Prostate gland (tissue), 2 donors: ENCODE results near the gene TMEM252. TPM values are rescaled to one million over a fixed set of nuclear protein-coding genes. Genes with fewer than 3 reads are reported as not detected.
A peak's percentile ranks its signal among the peaks of the same experiment; 100 is the strongest.

Experiments used
- DNase-seq: peaks from one replicate; pipeline ENCODE4 v3.0.0-alpha.2; 2019; ENCODE audit warnings: low spot score
- H3K27ac ChIP-seq, 2 donors: fragments of 200-600 bp; sonication (generic); 2 replicates each; pipeline ENCODE4 v1.5.1; 2017 to 2019
- H3K27me3 ChIP-seq: fragments of 200-600 bp; sonication (generic); replicated peaks from 2 replicates; pipeline ENCODE4 v1.5.1; 2019; ENCODE audit not compliant: insufficient read depth
- H3K36me3 ChIP-seq, 2 donors: fragments of 200-600 bp; sonication (generic); 1 replicate in 1 of 2; 2 replicates in 1 of 2; pipeline versions ENCODE4 v1.5.1 to v1.8.1; 2017 to 2019
- H3K4me1 ChIP-seq: fragments of 200-600 bp; sonication (generic); replicated peaks from 2 replicates; pipeline ENCODE4 v1.5.1; 2019
- H3K4me3 ChIP-seq, 2 donors: fragments of 200-600 bp; sonication (generic); 2 replicates each; pipeline ENCODE4 v1.5.1; 2017 to 2019
- H3K9me3 ChIP-seq: fragments of 200-600 bp; sonication (generic); 2 replicates; pipeline ENCODE4 v1.5.1; 2017
- POLR2A ChIP-seq: fragments of 450-650 bp; IDR thresholded peaks from one replicate; pipeline ENCODE4 v1.6.1; 2016; ENCODE audit warnings: antibody characterized with exemption, mild to moderate bottlenecking
- POLR2AphosphoS5 ChIP-seq: sonication (generic); formaldehyde crosslinking; IDR thresholded peaks from one replicate; pipeline ENCODE4 v1.6.1; 2017; ENCODE audit warnings: antibody characterized with exemption
- WGBS: methylation state at CpG from one replicate; pipeline ENCODE4 v1.1.5; 2018; 5-methylcytosine and 5-hydroxymethylcytosine counted together
- intact Hi-C: fragments of 100-400 bp; cut with DNase I; formaldehyde crosslinking; loops from one replicate; pipeline ENCODE4 v1.14.2; 2022
- total RNA-seq, 2 donors: library from RNA; depleted of rRNA; stranded (reverse); fragments of >200 nt; gene quantifications; one replicate each; pipeline ENCODE4 v1.1.0, GENCODE V29; 2016
- TF ChIP-seq, protein P1 (sequence below), 4 experiments: fragments of 200-600 bp in 2 of 4; fragments of 450-650 bp in 2 of 4; sonication (generic) in 2 of 4; IDR thresholded peaks; 1 replicate in 3 of 4; 2 replicates in 1 of 4; pipeline ENCODE4 v1.5.1; 2016 to 2019; ENCODE audit warnings: antibody characterized with exemption in 4 of 4, mild to moderate bottlenecking in 2 of 4, moderate library complexity in 2 of 4

Gene TMEM252
- total RNA-seq, 2 donors from 2014 or later, result not detected

DNA sequence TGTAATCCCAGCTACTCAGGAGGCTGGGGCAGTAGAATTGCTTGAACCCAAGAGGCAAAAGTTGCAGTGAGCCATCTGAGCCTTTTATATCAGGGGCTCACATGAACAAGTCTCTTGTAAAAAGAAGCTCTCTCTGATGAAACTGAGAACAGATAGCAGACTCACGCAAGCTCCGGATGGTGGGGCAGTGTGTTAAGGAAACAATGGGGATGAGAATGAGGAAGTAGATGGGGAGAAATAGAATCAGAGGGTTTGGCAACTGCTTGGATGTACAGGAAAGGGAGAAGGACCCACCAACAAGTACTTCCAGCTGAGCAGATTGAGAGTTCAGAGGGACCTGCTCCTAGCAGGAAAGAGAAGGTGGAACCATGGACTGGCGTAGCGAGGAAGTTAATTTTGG is 18.6 kb downstream of the TMEM252 start:
- WGBS, result 71% methylated on average over 4 of the region's 4 CpGs
- no peak for DNase-seq
- no peaks in the 10 kb centered on the region for H3K4me1 ChIP-seq
- intact Hi-C loops, result no loop called here
- no peaks in the 10 kb centered on the region for H3K36me3 ChIP-seq
- no peak overlapping the region for H3K27ac ChIP-seq
- no peaks in the 10 kb centered on the region for H3K9me3 ChIP-seq
- H3K27me3 ChIP-seq, result no peaks in the 10 kb centered on the region
- no peak for TF ChIP-seq POLR2A
- TF ChIP-seq, protein P1, sequence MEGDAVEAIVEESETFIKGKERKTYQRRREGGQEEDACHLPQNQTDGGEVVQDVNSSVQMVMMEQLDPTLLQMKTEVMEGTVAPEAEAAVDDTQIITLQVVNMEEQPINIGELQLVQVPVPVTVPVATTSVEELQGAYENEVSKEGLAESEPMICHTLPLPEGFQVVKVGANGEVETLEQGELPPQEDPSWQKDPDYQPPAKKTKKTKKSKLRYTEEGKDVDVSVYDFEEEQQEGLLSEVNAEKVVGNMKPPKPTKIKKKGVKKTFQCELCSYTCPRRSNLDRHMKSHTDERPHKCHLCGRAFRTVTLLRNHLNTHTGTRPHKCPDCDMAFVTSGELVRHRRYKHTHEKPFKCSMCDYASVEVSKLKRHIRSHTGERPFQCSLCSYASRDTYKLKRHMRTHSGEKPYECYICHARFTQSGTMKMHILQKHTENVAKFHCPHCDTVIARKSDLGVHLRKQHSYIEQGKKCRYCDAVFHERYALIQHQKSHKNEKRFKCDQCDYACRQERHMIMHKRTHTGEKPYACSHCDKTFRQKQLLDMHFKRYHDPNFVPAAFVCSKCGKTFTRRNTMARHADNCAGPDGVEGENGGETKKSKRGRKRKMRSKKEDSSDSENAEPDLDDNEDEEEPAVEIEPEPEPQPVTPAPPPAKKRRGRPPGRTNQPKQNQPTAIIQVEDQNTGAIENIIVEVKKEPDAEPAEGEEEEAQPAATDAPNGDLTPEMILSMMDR (IDR thresholded peaks at IDR 0.05), result no peak
- no peak for TF ChIP-seq POLR2AphosphoS5
- H3K4me3 ChIP-seq, result no peak overlapping the region

- TF ChIP-seq, protein P1 (IDR thresholded peaks at IDR 0.05), result no peak
- peak; percentile 79 for TF ChIP-seq POLR2AphosphoS5
- H3K4me1 ChIP-seq, result no peaks in the 10 kb centered on the region
- H3K9me3 ChIP-seq, result no peaks in the 10 kb centered on the region
- DNase-seq, result peak; percentile 19
- H3K4me3 ChIP-seq, result no peak overlapping the region
- 66% methylated on average over 4 of the region's 4 CpGs for WGBS
- no peaks in the 10 kb centered on the region for H3K27me3 ChIP-seq
- H3K27ac ChIP-seq, result peak overlapping the region; percentile 7 to 16
- intact Hi-C loops, result no loop called here
- H3K36me3 ChIP-seq, result no peaks in the 10 kb centered on the region
Measured at GRCh38 chr9:68515326-68516017, 25.2 kb downstream of the TMEM252 start.

DNA sequence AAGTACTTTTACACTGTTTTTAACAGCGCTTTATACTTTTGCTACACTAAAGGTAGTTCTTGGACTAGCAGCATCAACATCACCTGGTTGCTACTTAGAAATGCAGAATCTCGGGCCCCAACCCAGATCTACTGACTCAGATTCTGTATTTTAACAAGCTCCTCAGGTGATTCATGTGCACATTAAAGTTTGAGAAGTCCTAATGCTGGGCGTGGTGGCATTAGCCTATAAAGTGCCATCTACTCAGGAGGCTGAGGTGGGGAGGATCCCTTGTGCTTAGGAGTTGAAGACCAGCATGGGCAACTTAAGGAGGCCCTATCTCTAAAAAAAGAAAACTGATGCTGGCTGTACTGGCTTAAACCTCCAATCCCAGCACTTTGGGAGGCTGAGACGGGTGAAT is 26.7 kb downstream of the TMEM252 start:
- no peak for TF ChIP-seq POLR2AphosphoS5
- TF ChIP-seq, protein P1 (IDR thresholded peaks at IDR 0.05), result no peak
- TF ChIP-seq POLR2A, result no peak
- Histone ChIP-seq H3K4me3 (no peak overlapping the region), H3K36me3 (no peaks in the 10 kb centered on the region), H3K4me1 (no peaks in the 10 kb centered on the region), H3K9me3 (no peaks in the 10 kb centered on the region), H3K27ac (no peak overlapping the region), H3K27me3 (no peaks in the 10 kb centered on the region)
- intact Hi-C loops, result no loop called here
- 92% methylated on average over 4 of the region's 4 CpGs for WGBS
- no peak for DNase-seq

GRCh38 chr9:68513385-68513784 is 27.3 kb downstream of the TMEM252 start:
- intact Hi-C loops, result no loop called here
- TF ChIP-seq POLR2A, result no peak
- no peak for TF ChIP-seq POLR2AphosphoS5
- TF ChIP-seq, protein P1 (IDR thresholded peaks at IDR 0.05), result no peak
- DNase-seq, result no peak
- no peaks in the 10 kb centered on the region for H3K27me3 ChIP-seq
- H3K4me1 ChIP-seq, result no peaks in the 10 kb centered on the region
- no peak overlapping the region for H3K4me3 ChIP-seq
- H3K9me3 ChIP-seq, result no peaks in the 10 kb centered on the region
- WGBS, result 71% methylated on average over 3 of the region's 3 CpGs
- H3K36me3 ChIP-seq, result no peaks in the 10 kb centered on the region
- no peak overlapping the region for H3K27ac ChIP-seq

DNA sequence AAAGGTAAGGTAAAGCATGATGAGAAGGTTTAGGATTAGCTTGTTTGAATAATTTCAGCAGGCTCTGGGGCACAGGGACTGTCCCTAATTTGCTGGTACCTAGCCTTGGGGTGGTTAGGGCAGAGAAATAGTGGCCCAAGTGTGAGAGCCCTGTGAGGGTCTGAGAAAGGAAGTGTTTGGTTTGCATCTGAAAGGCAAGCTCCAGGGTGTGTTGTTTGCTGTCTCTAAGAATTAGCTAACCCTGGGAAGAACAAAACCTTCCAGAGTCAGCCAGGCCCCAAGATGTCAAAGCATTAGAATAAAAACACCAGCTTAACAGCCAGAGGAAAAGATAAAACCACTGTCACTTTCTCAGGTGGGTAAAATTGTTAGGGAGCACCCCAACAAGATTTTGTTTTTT is 31.0 kb downstream of the TMEM252 start:
- Histone ChIP-seq H3K4me1 (no peaks in the 10 kb centered on the region), H3K9me3 (no peaks in the 10 kb centered on the region), H3K36me3 (no peaks in the 10 kb centered on the region), H3K27ac (no peak overlapping the region), H3K27me3 (no peaks in the 10 kb centered on the region), H3K4me3 (no peak overlapping the region)
- intact Hi-C loops, result loop anchor here (5.0 kb wide), 2 partner anchors 62 to 152 kb away; partner anchors contain the start of gene PGM5
- no peak for DNase-seq
- TF ChIP-seq, protein P1 (IDR thresholded peaks at IDR 0.05), result no peak
- TF ChIP-seq POLR2AphosphoS5 (no peak), POLR2A (no peak)
